CD4-positive, alpha-beta memory T cell (primary cell): ENCODE results near the gene FEN1. TPM values are rescaled to one million over a fixed set of nuclear protein-coding genes. Genes with fewer than 3 reads are reported as not detected.

Source experiments
- CTCF ChIA-PET: fragments of 350-600 bp; sonication (Branson Sonifier 250); formaldehyde crosslinking; loops from one replicate; lab custom pipeline; 2021; ENCODE audit warnings: inconsistent platforms; ENCODE audit not compliant: partially characterized antibody; lab: Charles Lee
- POLR2A ChIA-PET: fragments of 350-600 bp; sonication (Branson Sonifier 250); formaldehyde crosslinking; loops from one replicate; lab custom pipeline; 2021; ENCODE audit not compliant: partially characterized antibody; lab: Charles Lee
- DNase-seq, 5 donors: peaks; one replicate each; pipeline versions ENCODE4 v3.0.0 to v3.0.0-alpha.2; 2020 to 2022; ENCODE audit warnings: mixed read lengths in 1 of 5
- H3K27ac ChIP-seq: one replicate; pipeline ENCODE4 v1.7.0; 2013; ENCODE audit warnings: low read depth, low read length
- H3K27me3 ChIP-seq: 2 replicates; pipeline ENCODE4 v1.7.0; 2013; ENCODE audit warnings: mild to moderate bottlenecking, low read length, moderate library complexity; ENCODE audit not compliant: insufficient read depth
- H3K36me3 ChIP-seq: 2 replicates; pipeline ENCODE4 v1.7.0; 2013; ENCODE audit warnings: mild to moderate bottlenecking, low read length, moderate library complexity; ENCODE audit not compliant: insufficient read depth
- H3K4me1 ChIP-seq: 2 replicates; pipeline ENCODE4 v1.7.0; 2013; ENCODE audit warnings: mild to moderate bottlenecking, low read length, moderate library complexity; ENCODE audit not compliant: insufficient read depth
- H3K4me3 ChIP-seq, 2 donors: one replicate each; pipeline ENCODE4 v1.7.0; 2013; ENCODE audit warnings: low read length in 2 of 2, mild to moderate bottlenecking in 1 of 2
- H3K9me3 ChIP-seq, 2 donors: one replicate each; pipeline ENCODE4 v1.7.0; 2013; ENCODE audit warnings: low read length in 2 of 2, control low read depth in 1 of 2; ENCODE audit not compliant: control insufficient read depth in 1 of 2
- H3K27ac Mint-ChIP-seq, 7 donors: one replicate each; pipeline ENCODE4 v1.8.0; 2020 to 2021; ENCODE audit warnings: mixed read lengths in 7 of 7, mild to moderate bottlenecking in 6 of 7, inconsistent platforms in 3 of 7, moderate library complexity in 3 of 7
- H3K27me3 Mint-ChIP-seq, 2 donors: one replicate each; pipeline ENCODE4 v1.8.0; 2020 to 2021; ENCODE audit warnings: mixed read lengths in 2 of 2
- H3K36me3 Mint-ChIP-seq, 2 donors: one replicate each; pipeline ENCODE4 v1.8.0; 2020 to 2021; ENCODE audit warnings: mixed read lengths in 2 of 2, inconsistent platforms in 1 of 2, mild to moderate bottlenecking in 1 of 2
- H3K4me1 Mint-ChIP-seq, 4 donors: one replicate each; pipeline ENCODE4 v1.8.0; 2020 to 2021; ENCODE audit warnings: mixed read lengths in 4 of 4, mild to moderate bottlenecking in 1 of 4
- H3K4me3 Mint-ChIP-seq, 8 donors: one replicate each; pipeline ENCODE4 v1.8.0; 2020 to 2021; ENCODE audit warnings: mixed read lengths in 8 of 8, mild to moderate bottlenecking in 7 of 8, moderate library complexity in 6 of 8, inconsistent platforms in 3 of 8
- H3K9me3 Mint-ChIP-seq, 8 donors: one replicate each; pipeline ENCODE4 v1.8.0; 2020 to 2021; ENCODE audit warnings: mixed read lengths in 8 of 8, mild to moderate bottlenecking in 5 of 8, inconsistent platforms in 3 of 8, moderate library complexity in 1 of 8
- intact Hi-C: fragments of 100-400 bp; cut with micrococcal nuclease; formaldehyde crosslinking; loops from one replicate; pipeline ENCODE4 v1.15.1; 2023
- polyA plus RNA-seq, 2 donors: library from polyadenylated mRNA; unstranded; fragments of 300-500 nt; fragmentation: Illumina TruSeq; gene quantifications; one replicate each; pipeline ENCODE4 v1.2.3, GENCODE V29; 2021
- total RNA-seq, 2 experiments: library from RNA; stranded (reverse); gene quantifications; one replicate each; pipeline ENCODE4 v1.2.3, GENCODE V29; 2021

Gene FEN1
- total and polyA plus RNA-seq, 4 experiments from 2014 or later: 7.4 to 15.4 (median 10.4) TPM

GRCh38 chr11:61760946-61761345 is 31.8 kb upstream of the FEN1 start:
- H3K4me3 Mint-ChIP-seq: no peak overlapping the region
- no peak overlapping the region for H3K27ac ChIP-seq
- no peaks in the 10 kb centered on the region for H3K36me3 Mint-ChIP-seq
- no peaks in the 10 kb centered on the region for H3K9me3 ChIP-seq
- H3K4me1 Mint-ChIP-seq: peaks cover 0 to 16% (median 6%) of the 10 kb centered on the region in 4 donors
- intact Hi-C loops: no loop called here
- H3K4me3 ChIP-seq: no peak overlapping the region
- CTCF ChIA-PET: interaction anchor here (1.2 kb wide), 1 partner anchor 347 kb away, joined by 3 read pairs; no protein-coding TSS in a partner anchor
- H3K4me1 ChIP-seq: peaks cover 5% of the 10 kb centered on the region
- no peak for DNase-seq
- H3K9me3 Mint-ChIP-seq: no peaks in the 10 kb centered on the region
- no peaks in the 10 kb centered on the region for H3K36me3 ChIP-seq
- H3K27me3 ChIP-seq: no peaks in the 10 kb centered on the region
- H3K27me3 Mint-ChIP-seq: peaks cover 2 to 5% of the 10 kb centered on the region in 2 donors
- POLR2A ChIA-PET: no interaction called here
- no peak overlapping the region for H3K27ac Mint-ChIP-seq

- Histone ChIP-seq H3K27ac (no peak overlapping the region), H3K27me3 (no peaks in the 10 kb centered on the region), H3K9me3 (no peaks in the 10 kb centered on the region), H3K4me3 (no peak overlapping the region), H3K36me3 (no peaks in the 10 kb centered on the region), H3K4me1 (no peaks in the 10 kb centered on the region)
- Mint-ChIP-seq H3K9me3 (peaks cover 0 to 2% (median 0%) of the 10 kb centered on the region in 8 donors), H3K4me1 (peaks cover 0 to 9% (median under 1%) of the 10 kb centered on the region in 4 donors), H3K27me3 (peaks cover 2 to 5% of the 10 kb centered on the region in 2 donors), H3K36me3 (no peaks in the 10 kb centered on the region), H3K4me3 (no peak overlapping the region), H3K27ac (no peak overlapping the region)
- intact Hi-C loops: no loop called here
- CTCF ChIA-PET: interaction anchor here (1.2 kb wide), 1 partner anchor 347 kb away, joined by 3 read pairs; no protein-coding TSS in a partner anchor
- POLR2A ChIA-PET: no interaction called here
- no peak for DNase-seq
Measured at GRCh38 chr11:61761440-61762222, 31.1 kb upstream of the FEN1 start.

GRCh38 chr11:61762223-61762615 is 30.5 kb upstream of the FEN1 start:
- H3K27ac ChIP-seq: no peak overlapping the region
- Mint-ChIP-seq H3K9me3 (peaks cover 0 to 2% (median 0%) of the 10 kb centered on the region in 8 donors), H3K4me3 (no peak overlapping the region), H3K4me1 (peaks cover 0 to 4% (median 0%) of the 10 kb centered on the region in 4 donors), H3K27me3 (peaks cover 2 to 5% of the 10 kb centered on the region in 2 donors), H3K36me3 (no peaks in the 10 kb centered on the region), H3K27ac (no peak overlapping the region)
- H3K4me3 ChIP-seq: no peak overlapping the region
- DNase-seq: no peak
- intact Hi-C loops: no loop called here
- H3K4me1 ChIP-seq: no peaks in the 10 kb centered on the region
- ChIA-PET CTCF (interaction anchor here (1.2 kb wide), 1 partner anchor 346 kb away, joined by 3 read pairs; no protein-coding TSS in a partner anchor), POLR2A (no interaction called here)
- H3K27me3 ChIP-seq: no peaks in the 10 kb centered on the region
- H3K36me3 ChIP-seq: no peaks in the 10 kb centered on the region
- H3K9me3 ChIP-seq: no peaks in the 10 kb centered on the region

- no peak overlapping the region for H3K4me3 ChIP-seq
- no peak for DNase-seq
- Mint-ChIP-seq H3K27ac (no peak overlapping the region), H3K4me3 (no peak overlapping the region), H3K36me3 (no peaks in the 10 kb centered on the region), H3K4me1 (no peaks in the 10 kb centered on the region), H3K27me3 (peaks cover 2 to 5% of the 10 kb centered on the region in 2 donors), H3K9me3 (peaks cover 0 to 2% (median 0%) of the 10 kb centered on the region in 8 donors)
- CTCF ChIA-PET: no interaction called here
- H3K9me3 ChIP-seq: no peaks in the 10 kb centered on the region
- H3K36me3 ChIP-seq: no peaks in the 10 kb centered on the region
- H3K4me1 ChIP-seq: no peaks in the 10 kb centered on the region
- intact Hi-C loops: no loop called here
- POLR2A ChIA-PET: no interaction called here
- H3K27ac ChIP-seq: no peak overlapping the region
- H3K27me3 ChIP-seq: no peaks in the 10 kb centered on the region
Measured at GRCh38 chr11:61762798-61763197, 29.9 kb upstream of the FEN1 start.

GRCh38 chr11:61763930-61764605 is 28.6 kb upstream of the FEN1 start:
- Mint-ChIP-seq H3K9me3 (peaks cover 0 to 2% (median 0%) of the 10 kb centered on the region in 8 donors), H3K36me3 (no peaks in the 10 kb centered on the region), H3K27me3 (peaks cover 2 to 5% of the 10 kb centered on the region in 2 donors), H3K4me3 (no peak overlapping the region), H3K27ac (no peak overlapping the region), H3K4me1 (no peaks in the 10 kb centered on the region)
- DNase-seq: no peak
- intact Hi-C loops: no loop called here
- Histone ChIP-seq H3K27ac (no peak overlapping the region), H3K4me1 (no peaks in the 10 kb centered on the region), H3K36me3 (no peaks in the 10 kb centered on the region), H3K27me3 (no peaks in the 10 kb centered on the region), H3K9me3 (no peaks in the 10 kb centered on the region), H3K4me3 (no peak overlapping the region)
- ChIA-PET CTCF (interaction anchor here (1.0 kb wide), 1 partner anchor 10 kb away, joined by 3 read pairs; no protein-coding TSS in a partner anchor), POLR2A (interaction anchor here (0.6 kb wide), 1 partner anchor 22 kb away, joined by 3 read pairs; no protein-coding TSS in a partner anchor)

- intact Hi-C loops: no loop called here
- Histone ChIP-seq H3K9me3 (no peaks in the 10 kb centered on the region), H3K4me1 (no peaks in the 10 kb centered on the region), H3K36me3 (no peaks in the 10 kb centered on the region), H3K27ac (no peak overlapping the region), H3K4me3 (no peak overlapping the region), H3K27me3 (no peaks in the 10 kb centered on the region)
- no peaks in the 10 kb centered on the region for H3K36me3 Mint-ChIP-seq
- ChIA-PET POLR2A (interaction anchor here (0.6 kb wide), 1 partner anchor 21 kb away, joined by 3 read pairs; no protein-coding TSS in a partner anchor), CTCF (interaction anchor here (1.0 to 1.1 kb wide), 3 partner anchors 10 to 31 kb away, joined by 3 to 4 read pairs (median 3); no protein-coding TSS in a partner anchor)
- DNase-seq: no peak
- peaks cover 0 to 2% (median 0%) of the 10 kb centered on the region in 8 donors for H3K9me3 Mint-ChIP-seq
- H3K27me3 Mint-ChIP-seq: peaks cover 2 to 5% of the 10 kb centered on the region in 2 donors
- no peak overlapping the region for H3K4me3 Mint-ChIP-seq
- H3K27ac Mint-ChIP-seq: no peak overlapping the region
- no peaks in the 10 kb centered on the region for H3K4me1 Mint-ChIP-seq
Measured at GRCh38 chr11:61764606-61765260, 28.0 kb upstream of the FEN1 start.
